K562 (cell line): ENCODE data around the gene YOD1. TPM values are rescaled to one million over a fixed set of nuclear protein-coding genes. Genes with fewer than 3 reads are reported as not detected.

Source experiments
- ATAC-seq: fragments of 200-7000 bp; cut with Tn5 transposase; 3 replicates; pipeline ENCODE4 v1.9.1; 2020; ENCODE audit warnings: moderate library complexity
- BruUV-seq: library from RNA; stranded (reverse); fragments of 400-500 nt; replicated peaks from 2 replicates; lab custom pipeline; 2021; lab: Mats Ljungman, UMichigan
- CTCF ChIA-PET: fragments of 300-600 bp; formaldehyde crosslinking; extraction: SDS; loops from one replicate; lab custom pipeline; 2021; ENCODE audit warnings: low intra/inter-chr PET ratio; lab: Yijun Ruan, JAX
- POLR2A ChIA-PET: fragments of 300-600, 350-650 bp; sonication (Branson Sonifier 250); formaldehyde crosslinking; extraction: SDS; loops from one replicate; lab custom pipeline; 2021; ENCODE audit warnings: antibody characterized with exemption, inconsistent platforms; lab: Yijun Ruan, JAX
- DNase-seq, 4 experiments: peaks; one replicate each; pipeline versions ENCODE4 v3.0.0 to v3.0.0-alpha.2; 2011 to 2018; ENCODE audit warnings: low spot score in 3 of 4, mixed read lengths in 3 of 4; ENCODE audit errors: extremely low read depth in 1 of 4
- FAIRE-seq: peaks from 2 replicates; lab custom pipeline; 2011; peaks lifted over from hg19 to GRCh38; lab: Jason Lieb, UNC
- H2AFZ ChIP-seq: 2 replicates; pipeline ENCODE4 v1.6.0; 2011; ENCODE audit warnings: low read depth, low read length, control low read depth, inconsistent platforms
- H3K27ac ChIP-seq: fragments of 200-600 bp; 3 replicates; pipeline ENCODE4 v1.8.0; 2011; ENCODE audit warnings: low read depth, mild to moderate bottlenecking, control low read depth, inconsistent platforms, low read length, moderate library complexity, mixed read lengths; ENCODE audit errors: extremely low read depth
- H3K27me3 ChIP-seq, 2 experiments: fragments of 300-600 bp in 1 of 2; 2 replicates in 1 of 2; 3 replicates in 1 of 2; pipeline versions ENCODE4 v1.6.0 to v1.8.0; 2011; ENCODE audit warnings: inconsistent platforms in 2 of 2, low read length in 2 of 2, mild to moderate bottlenecking in 1 of 2, mixed read lengths in 1 of 2, moderate library complexity in 1 of 2; ENCODE audit not compliant: control insufficient read depth in 2 of 2, insufficient read depth in 2 of 2
- H3K36me3 ChIP-seq: fragments of 300-600 bp; 3 replicates; pipeline ENCODE4 v1.8.0; 2011; ENCODE audit warnings: mild to moderate bottlenecking, low read length, inconsistent platforms; ENCODE audit not compliant: control insufficient read depth, insufficient read depth
- H3K4me1 ChIP-seq, 2 experiments: fragments of 200-600 bp in 1 of 2; replicated peaks in 1 of 2; 2 replicates in 1 of 2; 3 replicates in 1 of 2; pipeline versions ENCODE4 v1.5.1 to v1.8.0; 2011; ENCODE audit warnings: inconsistent platforms in 2 of 2, low read length in 2 of 2, mild to moderate bottlenecking in 1 of 2, mixed read lengths in 1 of 2, moderate library complexity in 1 of 2; ENCODE audit not compliant: control insufficient read depth in 2 of 2, insufficient read depth in 2 of 2
- H3K4me2 ChIP-seq: 2 replicates; pipeline ENCODE4 v1.6.1; 2011; ENCODE audit warnings: low read length, control low read depth, inconsistent platforms, mixed read lengths; ENCODE audit not compliant: insufficient read depth
- H3K4me3 ChIP-seq: fragments of 200-600 bp; sonication (generic), shearing (Covaris generic); 2 replicates; pipeline ENCODE4 v1.5.1; 2016; ENCODE audit warnings: control low read depth, inconsistent platforms
- H3K79me2 ChIP-seq: fragments of 200-600 bp; 3 replicates; pipeline ENCODE4 v1.8.0; 2011; ENCODE audit warnings: low read length, inconsistent platforms; ENCODE audit not compliant: control insufficient read depth, insufficient read depth
- H3K9ac ChIP-seq, 2 experiments: 2 replicates each; pipeline versions ENCODE4 v1.6.0 to v1.6.1; 2011; ENCODE audit warnings: low read depth in 2 of 2, low read length in 2 of 2, control low read depth in 1 of 2, inconsistent platforms in 1 of 2, mild to moderate bottlenecking in 1 of 2, mixed read lengths in 1 of 2; ENCODE audit not compliant: insufficient read depth in 1 of 2
- H3K9me1 ChIP-seq: one replicate; pipeline ENCODE4 v1.6.0; 2011; ENCODE audit warnings: inconsistent platforms, mild to moderate bottlenecking, low read length, moderate library complexity; ENCODE audit not compliant: control insufficient read depth, insufficient read depth
- H3K9me3 ChIP-seq: replicated peaks from 2 replicates; pipeline ENCODE4 v1.5.1; 2011; ENCODE audit warnings: low read depth, low read length, inconsistent platforms; ENCODE audit not compliant: control insufficient read depth, insufficient read depth
- H4K20me1 ChIP-seq: replicated peaks from 2 replicates; pipeline ENCODE4 v1.6.1; 2011; ENCODE audit warnings: low read length, inconsistent platforms, mixed read lengths; ENCODE audit not compliant: control insufficient read depth, insufficient read depth
- FOXK1 ChIP-seq: sonication (generic); formaldehyde crosslinking; IDR thresholded peaks from 2 replicates; pipeline ENCODE4 v1.8.0; 2022; ENCODE audit warnings: missing genetic modification reagents, mild to moderate bottlenecking, borderline replicate concordance
- JUN ChIP-seq, 2 experiments: sonication (generic) in 1 of 2; formaldehyde crosslinking in 1 of 2; IDR thresholded peaks; 2 replicates each; pipeline versions ENCODE4 v1.6.1 to v1.8.0; 2012 to 2022; ENCODE audit warnings: borderline replicate concordance in 2 of 2, mild to moderate bottlenecking in 2 of 2, improper control_type of control experiment in 1 of 2, low read depth in 1 of 2, low read length in 1 of 2, missing genetic modification reagents in 1 of 2
- MEIS2 ChIP-seq: fragments of 450-650 bp; IDR thresholded peaks from 2 replicates; pipeline ENCODE4 v1.6.1; 2014; ENCODE audit warnings: mild to moderate bottlenecking; ENCODE audit not compliant: partially characterized antibody
- PYGO2 ChIP-seq: fragments of 450-650 bp; IDR thresholded peaks from 2 replicates; pipeline ENCODE4 v1.6.1; 2016; ENCODE audit warnings: mild to moderate bottlenecking, missing genetic modification characterization, moderate library complexity, missing compliant biosample characterization
- RCOR1 ChIP-seq, 2 experiments: IDR thresholded peaks; 2 replicates each; pipeline ENCODE4 v1.6.1; 2012; ENCODE audit warnings: low read depth in 2 of 2, low read length in 2 of 2, borderline replicate concordance in 1 of 2, improper control_type of control experiment in 1 of 2
- SLC30A9 ChIP-seq: fragments of 250-450 bp; sonication (Bioruptor Pico); IDR thresholded peaks from 2 replicates; pipeline ENCODE4 v1.8.0; 2022; ENCODE audit warnings: mild to moderate bottlenecking, moderate library complexity
- SOX6 ChIP-seq: fragments of 450-650 bp; IDR thresholded peaks from 2 replicates; pipeline ENCODE4 v1.6.1; 2014; ENCODE audit warnings: mild to moderate bottlenecking
- TCF3 ChIP-seq: sonication (generic); formaldehyde crosslinking; IDR thresholded peaks from 2 replicates; pipeline ENCODE4 v1.4.0; 2020; ENCODE audit warnings: mild to moderate bottlenecking, missing genetic modification reagents
- ZFP36 ChIP-seq: fragments of 150-350 bp; IDR thresholded peaks from 2 replicates; pipeline ENCODE4 v1.6.1; 2018; ENCODE audit warnings: low read length, low read depth; ENCODE audit not compliant: partially characterized antibody
- ZNF584 ChIP-seq: fragments of 200-800 bp; sonication (Bioruptor generic); IDR thresholded peaks from 2 replicates; pipeline ENCODE4 v1.6.1; 2016; ENCODE audit warnings: low read depth, mild to moderate bottlenecking, missing genetic modification characterization, missing compliant biosample characterization
- WGBS: fragments of 100-300 bp; shearing (Covaris generic); methylation state at CpG from one replicate; pipeline ENCODE4 v1.1.6; 2016; ENCODE audit warnings: low coverage, mixed read lengths; ENCODE audit not compliant: insufficient coverage; ENCODE audit errors: missing lambda C conversion rate; 5-methylcytosine and 5-hydroxymethylcytosine counted together
- in situ Hi-C: fragments of 300-500 bp; cut with MboI; formaldehyde crosslinking; loops from 4 replicates; pipeline ENCODE4 v1.15.0; 2018; ENCODE audit warnings: inconsistent platforms, mixed read lengths
- intact Hi-C: fragments of 100-400 bp; cut with micrococcal nuclease; formaldehyde crosslinking; loops from 2 replicates; pipeline ENCODE4 v1.14.2; 2022
- polyA plus RNA-seq, 8 experiments: library from polyadenylated mRNA; depleted of rRNA in 4 of 8; stranded (reverse) in 5 of 8; unstranded in 3 of 8; fragments of >200 nt; fragmentation: Nextera tagmentation in 2 of 8; fragmentation: Illumina TruSeq in 1 of 8; extraction: Ambion mirVana in 2 of 8; extraction: Trizol in 1 of 8; gene quantifications; 2 replicates each; pipeline versions ENCODE4 v1.2.1 to v1.2.3, GENCODE V29; 2011 to 2014; ENCODE audit warnings: inconsistent platforms in 1 of 8, missing spikeins in 1 of 8
- total RNA-seq, 7 experiments: library from RNA; depleted of rRNA in 6 of 7; stranded (reverse); fragments of >200 nt in 6 of 7; fragmentation: Illumina TruSeq in 2 of 7; extraction: Trizol in 2 of 7; gene quantifications; 2 replicates each; pipeline versions ENCODE4 v1.2.1 to v1.2.3, GENCODE V29; 2011 to 2021; ENCODE audit warnings: low replicate concordance in 1 of 7
- TF ChIP-seq, protein P1 (sequence below): fragments of 250-450 bp; sonication (Bioruptor Pico); IDR thresholded peaks from 2 replicates; pipeline ENCODE4 v1.4.0; 2020
- TF ChIP-seq, protein P2 (sequence below), 2 experiments: fragments of 450-650 bp in 1 of 2; sonication (generic) in 1 of 2; formaldehyde crosslinking in 1 of 2; IDR thresholded peaks in 1 of 2; conservative IDR thresholded peaks in 1 of 2; 2 replicates each; pipeline versions ENCODE4 v1.6.1 to v1.8.1; 2016 to 2023; ENCODE audit warnings: mild to moderate bottlenecking in 2 of 2, moderate library complexity in 2 of 2, inconsistent platforms in 1 of 2, missing genetic modification reagents in 1 of 2

The YOD1 gene
- total and polyA plus RNA-seq, 9 of the 15 experiments (the other 6 are each of a cell fraction or from before 2014, with no cell fraction given), result 18.2 to 78.1 (median 46.9) TPM

DNA sequence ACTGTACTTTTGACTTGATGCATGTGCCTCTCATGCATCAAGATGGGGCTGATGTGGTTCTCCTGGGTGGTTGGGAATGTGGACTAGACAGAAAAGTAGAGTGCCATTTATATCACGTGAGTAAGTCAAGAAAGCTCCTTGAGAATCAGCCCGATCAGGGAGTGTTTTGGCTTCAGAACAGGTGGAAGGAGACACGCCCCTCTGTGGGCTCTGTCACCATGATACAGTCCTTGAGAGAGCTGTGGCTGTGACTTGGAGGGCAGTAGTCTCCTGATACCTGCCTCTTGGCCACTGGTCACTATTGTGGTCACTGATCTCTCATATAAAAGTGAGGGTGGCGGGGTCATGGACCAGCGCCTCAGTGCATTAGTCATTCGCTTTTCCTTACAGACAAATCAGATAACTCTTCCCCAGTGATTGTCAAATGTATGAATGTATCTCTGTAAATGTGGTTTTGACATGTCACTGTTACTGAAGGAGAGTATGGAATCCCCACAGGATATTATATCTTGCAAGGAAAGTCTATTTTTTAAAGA is 28.8 kb upstream of the YOD1 start:
- Histone ChIP-seq H3K27ac (no peak overlapping the region), H3K79me2 (no peaks in the 10 kb centered on the region), H3K4me2 (no peak overlapping the region), H3K9me3 (no peaks in the 10 kb centered on the region), H3K9ac (no peak overlapping the region), H3K36me3 (peaks cover 4% of the 10 kb centered on the region; the same call in 1 of the 3 replicates), H2AFZ (no peak overlapping the region), H3K4me1 (peaks cover 0 to 17% of the 10 kb centered on the region in 2 experiments; a peak in 4 of 5 replicates), H3K27me3 (no peaks in the 10 kb centered on the region), H3K4me3 (no peak overlapping the region), H3K9me1 (no peaks in the 10 kb centered on the region), H4K20me1 (no peaks in the 10 kb centered on the region)
- ATAC-seq (no peak; the same call in 2 of the 3 replicates), DNase-seq (peak; percentile 28 to 48 (median 36)), FAIRE-seq (no peak)
- 33% methylated on average over 6 of the region's 6 CpGs for WGBS
- intact Hi-C loops (loop anchor here (5.0 to 10.0 kb wide), 4 partner anchors 243 to 605 kb away; partner anchors contain the start of genes CD55 and IKBKE), in situ Hi-C loops (loop anchor here (10.0 kb wide), 1 partner anchor 145 kb away; no protein-coding TSS in a partner anchor)
- BruUV-seq, result no TSS peak
- ChIA-PET CTCF (interaction anchor here (0.9 to 1.3 kb wide), 3 partner anchors 59 to 418 kb away, joined by 3 read pairs; no protein-coding TSS in a partner anchor), POLR2A (interaction anchor here (0.9 to 1.4 kb wide), 3 partner anchors 11 to 169 kb away, joined by 3 read pairs; no protein-coding TSS in a partner anchor)
- TF ChIP-seq ZNF584 (CRISPR knock-in tag) (0 out of 2 replicates have a peak, but pooled peaks have one; percentile 37), TCF3 (CRISPR knock-in tag) (0 out of 2 replicates have a peak, but pooled peaks have one; percentile 6), MEIS2 (peak; percentile 9), FOXK1 (0 out of 2 replicates have a peak, but pooled peaks have one; percentile 0), SLC30A9 (no peak), JUN (IDR thresholded peaks at IDR 0.05; ENCODE audit: borderline replicate concordance, low read depth, low read length) (peak; percentile 56; the same call in 1 of the 2 replicates), JUN (CRISPR knock-in tag; IDR thresholded peaks at IDR 0.05; ENCODE audit: borderline replicate concordance) (no peak), ZFP36 (no peak), PYGO2 (tag) (no peak), SOX6 (0 out of 2 replicates have a peak, but pooled peaks have one; percentile 9), RCOR1 (IDR thresholded peaks at IDR 0.05; ENCODE audit: borderline replicate concordance in 1 of 2, low read depth in 2 of 2, low read length in 2 of 2) (peak in 1 of 2 experiments; percentile 44; a peak in 1 of 4 replicates)
- TF ChIP-seq, protein P1, sequence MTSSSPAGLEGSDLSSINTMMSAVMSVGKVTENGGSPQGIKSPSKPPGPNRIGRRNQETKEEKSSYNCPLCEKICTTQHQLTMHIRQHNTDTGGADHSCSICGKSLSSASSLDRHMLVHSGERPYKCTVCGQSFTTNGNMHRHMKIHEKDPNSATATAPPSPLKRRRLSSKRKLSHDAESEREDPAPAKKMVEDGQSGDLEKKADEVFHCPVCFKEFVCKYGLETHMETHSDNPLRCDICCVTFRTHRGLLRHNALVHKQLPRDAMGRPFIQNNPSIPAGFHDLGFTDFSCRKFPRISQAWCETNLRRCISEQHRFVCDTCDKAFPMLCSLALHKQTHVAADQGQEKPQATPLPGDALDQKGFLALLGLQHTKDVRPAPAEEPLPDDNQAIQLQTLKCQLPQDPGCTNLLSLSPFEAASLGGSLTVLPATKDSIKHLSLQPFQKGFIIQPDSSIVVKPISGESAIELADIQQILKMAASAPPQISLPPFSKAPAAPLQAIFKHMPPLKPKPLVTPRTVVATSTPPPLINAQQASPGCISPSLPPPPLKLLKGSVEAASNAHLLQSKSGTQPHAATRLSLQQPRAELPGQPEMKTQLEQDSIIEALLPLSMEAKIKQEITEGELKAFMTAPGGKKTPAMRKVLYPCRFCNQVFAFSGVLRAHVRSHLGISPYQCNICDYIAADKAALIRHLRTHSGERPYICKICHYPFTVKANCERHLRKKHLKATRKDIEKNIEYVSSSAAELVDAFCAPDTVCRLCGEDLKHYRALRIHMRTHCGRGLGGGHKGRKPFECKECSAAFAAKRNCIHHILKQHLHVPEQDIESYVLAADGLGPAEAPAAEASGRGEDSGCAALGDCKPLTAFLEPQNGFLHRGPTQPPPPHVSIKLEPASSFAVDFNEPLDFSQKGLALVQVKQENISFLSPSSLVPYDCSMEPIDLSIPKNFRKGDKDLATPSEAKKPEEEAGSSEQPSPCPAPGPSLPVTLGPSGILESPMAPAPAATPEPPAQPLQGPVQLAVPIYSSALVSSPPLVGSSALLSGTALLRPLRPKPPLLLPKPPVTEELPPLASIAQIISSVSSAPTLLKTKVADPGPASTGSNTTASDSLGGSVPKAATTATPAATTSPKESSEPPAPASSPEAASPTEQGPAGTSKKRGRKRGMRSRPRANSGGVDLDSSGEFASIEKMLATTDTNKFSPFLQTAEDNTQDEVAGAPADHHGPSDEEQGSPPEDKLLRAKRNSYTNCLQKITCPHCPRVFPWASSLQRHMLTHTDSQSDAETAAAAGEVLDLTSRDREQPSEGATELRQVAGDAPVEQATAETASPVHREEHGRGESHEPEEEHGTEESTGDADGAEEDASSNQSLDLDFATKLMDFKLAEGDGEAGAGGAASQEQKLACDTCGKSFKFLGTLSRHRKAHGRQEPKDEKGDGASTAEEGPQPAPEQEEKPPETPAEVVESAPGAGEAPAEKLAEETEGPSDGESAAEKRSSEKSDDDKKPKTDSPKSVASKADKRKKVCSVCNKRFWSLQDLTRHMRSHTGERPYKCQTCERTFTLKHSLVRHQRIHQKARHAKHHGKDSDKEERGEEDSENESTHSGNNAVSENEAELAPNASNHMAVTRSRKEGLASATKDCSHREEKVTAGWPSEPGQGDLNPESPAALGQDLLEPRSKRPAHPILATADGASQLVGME (CRISPR knock-in tag), result no peak
- TF ChIP-seq, protein P2, sequence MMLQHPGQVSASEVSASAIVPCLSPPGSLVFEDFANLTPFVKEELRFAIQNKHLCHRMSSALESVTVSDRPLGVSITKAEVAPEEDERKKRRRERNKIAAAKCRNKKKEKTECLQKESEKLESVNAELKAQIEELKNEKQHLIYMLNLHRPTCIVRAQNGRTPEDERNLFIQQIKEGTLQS (IDR thresholded peaks at IDR 0.05), result peak; percentile 37; the same call in 1 of the 2 replicates
- TF ChIP-seq, protein P2 (CRISPR knock-in tag; conservative IDR thresholded peaks at IDR 0.05), result no peak
